Activated CD4-positive, alpha-beta memory T cell treated with anti-CD3 and anti-CD28 coated beads for 36 hours (primary cell): Measurements from ENCODE around the gene REEP6. TPM values are rescaled to one million over a fixed set of nuclear protein-coding genes. Genes with fewer than 3 reads are reported as not detected.
"Not testable (repeated sequence)": the region's sequence is repeated elsewhere in the genome, so short reads cannot be mapped to it uniquely, and the experiment has no call there.

Experiments
- CTCF ChIA-PET: fragments of 350-600 bp; sonication (Branson Sonifier 250); formaldehyde crosslinking; loops from one replicate; lab custom pipeline; 2021; ENCODE audit warnings: antibody characterized with exemption, inconsistent platforms; lab: Charles Lee
- POLR2A ChIA-PET: fragments of 350-600 bp; sonication (Branson Sonifier 250); formaldehyde crosslinking; loops from one replicate; lab custom pipeline; 2021; ENCODE audit warnings: antibody characterized with exemption; lab: Charles Lee
- DNase-seq: peaks from one replicate; pipeline ENCODE4 v3.0.0-alpha.2; 2020
- H3K27ac Mint-ChIP-seq: one replicate; pipeline ENCODE4 v1.8.0; 2021; ENCODE audit warnings: mixed read lengths
- H3K27me3 Mint-ChIP-seq: one replicate; pipeline ENCODE4 v1.8.0; 2021; ENCODE audit warnings: mixed read lengths
- H3K36me3 Mint-ChIP-seq: one replicate; pipeline ENCODE4 v1.8.0; 2021; ENCODE audit warnings: mixed read lengths
- H3K4me1 Mint-ChIP-seq: one replicate; pipeline ENCODE4 v1.8.0; 2021; ENCODE audit warnings: low read depth, mixed read lengths
- H3K4me3 Mint-ChIP-seq: one replicate; pipeline ENCODE4 v1.8.0; 2021; ENCODE audit warnings: mild to moderate bottlenecking, mixed read lengths
- H3K9me3 Mint-ChIP-seq: one replicate; pipeline ENCODE4 v1.8.0; 2021; ENCODE audit warnings: mixed read lengths
- intact Hi-C: fragments of 100-400 bp; cut with micrococcal nuclease; formaldehyde crosslinking; loops from one replicate; pipeline ENCODE4 v1.15.1; 2023
- total RNA-seq, 2 experiments: library from RNA; stranded (reverse); gene quantifications; one replicate each; pipeline ENCODE4 v1.2.3, GENCODE V29; 2021

The REEP6 gene
- total RNA-seq, 2 experiments from 2014 or later = 1.8 to 1.9 TPM

DNA sequence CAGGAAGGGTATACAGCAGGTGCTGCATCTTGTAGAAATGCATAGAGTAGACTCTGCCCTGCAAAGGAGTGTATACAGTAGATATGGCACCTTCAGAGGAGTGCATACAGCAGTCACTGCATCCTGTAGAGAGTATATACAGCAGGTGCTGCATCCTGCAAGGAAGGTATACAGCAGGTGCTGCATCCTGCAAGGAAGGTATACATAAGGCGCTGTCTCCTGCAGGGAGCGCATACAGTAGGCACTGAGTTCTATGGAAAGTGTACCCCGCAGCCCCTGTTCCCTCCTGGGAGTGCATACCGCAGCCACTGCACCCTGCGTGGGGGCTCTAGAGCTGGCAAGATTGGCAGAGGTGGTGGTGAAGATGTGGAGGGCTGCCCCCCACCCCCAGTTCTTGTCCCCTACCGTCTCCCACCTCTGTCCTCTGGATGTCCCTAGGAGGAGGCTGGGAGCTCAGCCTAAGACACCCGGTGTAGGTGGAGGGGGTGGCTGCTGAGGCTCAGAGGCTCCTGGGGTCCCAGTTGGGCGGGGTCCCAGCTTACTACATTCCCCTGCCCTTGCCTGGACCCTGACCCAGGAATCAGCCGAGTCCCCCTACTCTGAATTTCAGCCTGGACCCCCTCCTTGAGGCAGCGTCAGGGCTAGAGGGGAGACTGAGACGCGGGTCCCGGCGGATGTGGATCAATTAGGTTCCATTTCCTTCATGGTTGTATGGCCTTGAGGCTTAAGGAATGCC lies 24.2 kb downstream of the REEP6 start:
- Mint-ChIP-seq H3K4me1 (peaks cover 3% of the 10 kb centered on the region), H3K36me3 (no peaks in the 10 kb centered on the region), H3K4me3 (no peak overlapping the region), H3K27ac (no peak overlapping the region), H3K9me3 (no peaks in the 10 kb centered on the region), H3K27me3 (peaks cover 3% of the 10 kb centered on the region)
- CTCF ChIA-PET = interaction anchor here (0.9 kb wide), 2 partner anchors 71 to 271 kb away, joined by 3 read pairs; no protein-coding TSS in a partner anchor
- no peak for DNase-seq
- POLR2A ChIA-PET = no interaction called here
- intact Hi-C loops = loop anchor here (5.0 kb wide), 3 partner anchors 38 to 238 kb away; partner anchors contain the start of genes C19orf25 and FAM174C

DNA sequence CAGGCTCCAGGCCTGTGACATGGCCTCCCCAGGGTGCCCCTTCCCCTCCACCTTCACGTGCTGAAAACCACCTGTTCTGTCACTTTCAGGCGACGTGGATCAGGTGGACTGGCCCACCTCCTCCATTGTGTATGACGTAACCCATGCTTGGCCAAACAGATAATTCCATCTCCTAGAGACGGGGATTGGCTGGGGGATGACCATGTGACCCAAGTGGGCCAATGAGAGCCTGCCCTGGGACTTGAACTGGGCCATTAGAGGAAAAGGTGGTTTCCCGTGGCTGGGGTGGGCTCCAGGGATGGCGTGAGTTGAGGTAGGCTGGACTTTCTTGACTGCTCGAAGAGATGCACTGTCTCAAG lies 25.4 kb downstream of the REEP6 start:
- ChIA-PET POLR2A (no interaction called here), CTCF (no interaction called here)
- H3K4me3 Mint-ChIP-seq = no peak overlapping the region
- H3K27me3 Mint-ChIP-seq = peaks cover 3% of the 10 kb centered on the region
- intact Hi-C loops = no loop called here
- H3K4me1 Mint-ChIP-seq = peaks cover 3% of the 10 kb centered on the region
- H3K27ac Mint-ChIP-seq = no peak overlapping the region
- DNase-seq = no peak
- no peaks in the 10 kb centered on the region for H3K9me3 Mint-ChIP-seq
- H3K36me3 Mint-ChIP-seq = no peaks in the 10 kb centered on the region

DNA sequence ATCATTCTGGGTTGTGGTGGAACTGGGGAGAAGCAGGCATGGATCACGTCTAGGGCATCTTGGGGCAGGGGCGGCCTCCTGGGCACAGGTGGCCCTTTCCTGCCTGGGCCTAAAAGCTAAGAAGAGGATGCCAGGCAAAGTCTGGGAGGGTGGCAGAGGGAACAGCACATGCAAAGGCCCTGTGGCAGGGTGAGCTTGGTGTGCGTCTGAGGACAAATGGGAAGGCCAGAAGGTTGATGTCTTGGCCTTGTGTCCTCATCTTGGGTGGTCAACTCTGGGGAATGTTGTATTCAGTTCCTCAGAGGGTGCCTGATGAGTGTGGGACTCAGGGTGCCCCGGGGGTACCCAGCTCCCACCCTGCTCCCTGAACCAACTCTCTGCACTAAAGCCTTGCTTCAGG lies 27.5 kb downstream of the REEP6 start:
- no peaks in the 10 kb centered on the region for H3K36me3 Mint-ChIP-seq
- H3K9me3 Mint-ChIP-seq = no peaks in the 10 kb centered on the region
- H3K4me3 Mint-ChIP-seq = no peak overlapping the region
- ChIA-PET CTCF (no interaction called here), POLR2A (no interaction called here)
- H3K27me3 Mint-ChIP-seq = peaks cover 10% of the 10 kb centered on the region
- intact Hi-C loops = no loop called here
- no peaks in the 10 kb centered on the region for H3K4me1 Mint-ChIP-seq
- no peak for DNase-seq
- no peak overlapping the region for H3K27ac Mint-ChIP-seq

DNA sequence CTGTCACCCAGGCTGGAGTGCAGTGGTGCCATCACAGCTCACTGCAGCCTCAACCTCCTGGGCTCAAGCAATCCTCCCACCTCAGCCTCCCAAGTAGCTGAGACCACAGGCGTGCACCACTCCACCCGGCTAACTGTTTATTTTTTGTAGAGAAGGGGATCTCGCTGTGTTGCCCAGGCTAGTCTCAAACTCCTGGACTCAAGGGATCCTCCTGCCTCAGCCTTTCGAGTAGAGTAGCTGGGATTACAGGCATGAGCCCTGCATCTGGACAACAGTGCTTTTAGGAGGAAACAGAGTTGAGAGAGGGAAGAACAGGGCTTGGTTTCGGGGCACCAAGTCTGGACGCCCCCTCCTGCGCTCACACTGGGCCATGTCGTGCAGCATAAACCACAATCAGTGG lies 28.8 kb downstream of the REEP6 start:
- CTCF ChIA-PET = not testable (repeated sequence)

DNA sequence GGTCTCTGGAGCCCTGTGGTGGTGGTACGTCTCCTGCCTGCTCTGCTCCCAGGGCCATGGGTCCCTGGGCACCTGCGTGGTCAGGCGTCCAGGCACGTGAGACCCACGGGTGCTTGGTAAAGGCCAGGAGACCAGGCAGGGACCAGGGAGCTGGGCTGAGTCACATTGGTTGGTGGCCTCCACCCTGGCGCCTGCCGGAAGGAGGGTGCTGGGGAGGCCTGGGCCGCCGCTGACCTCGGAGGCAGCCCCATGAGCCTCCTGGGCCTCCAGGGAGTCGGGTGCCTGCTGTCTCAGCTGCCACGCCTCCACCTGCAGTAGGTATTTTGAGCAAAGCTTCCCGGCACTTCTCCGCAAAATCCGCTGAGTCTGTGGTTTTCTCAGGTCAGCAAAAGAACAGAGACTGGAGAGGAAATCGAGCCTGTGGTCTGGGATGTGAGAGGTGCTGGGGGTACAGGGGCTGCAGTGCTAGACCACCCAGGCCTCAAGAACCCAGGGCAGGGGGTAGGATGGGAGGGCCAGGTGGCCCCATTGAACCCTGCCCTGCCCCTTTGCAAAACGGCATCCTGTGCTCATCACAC lies 29.3 kb downstream of the REEP6 start:
- intact Hi-C loops = no loop called here
- DNase-seq = no peak
- ChIA-PET POLR2A (no interaction called here), CTCF (no interaction called here)
- Mint-ChIP-seq H3K36me3 (no peaks in the 10 kb centered on the region), H3K4me3 (no peak overlapping the region), H3K4me1 (peaks cover 7% of the 10 kb centered on the region), H3K9me3 (no peaks in the 10 kb centered on the region), H3K27ac (no peak overlapping the region), H3K27me3 (peaks cover 19% of the 10 kb centered on the region)

More for the DNA sequence above, 28.8 kb downstream of the REEP6 start:
- H3K27ac Mint-ChIP-seq, POLR2A ChIA-PET, H3K4me3 Mint-ChIP-seq, H3K9me3 Mint-ChIP-seq, intact Hi-C loops, H3K36me3 Mint-ChIP-seq, DNase-seq, H3K4me1 Mint-ChIP-seq: not testable (repeated sequence)
- peaks cover 15% of the 10 kb centered on the region for H3K27me3 Mint-ChIP-seq

DNA sequence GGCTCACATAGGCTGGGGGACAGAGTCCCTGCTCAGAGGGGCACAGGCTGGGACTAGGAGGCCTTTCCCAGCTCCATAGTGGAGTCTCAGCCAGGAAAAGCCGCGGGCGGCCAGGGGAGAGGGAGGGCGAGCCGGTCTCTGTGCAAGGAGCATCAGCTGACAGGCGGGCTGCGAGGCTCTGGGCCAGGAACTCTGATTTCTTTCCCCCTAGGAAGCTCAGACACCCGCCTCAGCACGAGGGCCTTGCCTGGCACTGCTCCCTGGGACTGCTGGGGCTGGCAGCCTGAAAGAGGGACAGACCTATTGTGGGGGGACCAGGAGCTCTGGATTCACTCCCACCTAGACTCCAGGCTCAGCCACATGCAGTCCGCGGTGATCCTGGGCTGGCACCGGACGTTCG lies 30.7 kb downstream of the REEP6 start:
- H3K4me1 Mint-ChIP-seq = peaks cover 7% of the 10 kb centered on the region
- H3K27me3 Mint-ChIP-seq = peaks cover 29% of the 10 kb centered on the region
- no peaks in the 10 kb centered on the region for H3K36me3 Mint-ChIP-seq
- intact Hi-C loops = no loop called here
- ChIA-PET POLR2A (no interaction called here), CTCF (interaction anchor here (1.4 kb wide), 1 partner anchor 24 kb away, joined by 4 read pairs; no protein-coding TSS in a partner anchor)
- H3K4me3 Mint-ChIP-seq = no peak overlapping the region
- no peaks in the 10 kb centered on the region for H3K9me3 Mint-ChIP-seq
- no peak for DNase-seq
- no peak overlapping the region for H3K27ac Mint-ChIP-seq

DNA sequence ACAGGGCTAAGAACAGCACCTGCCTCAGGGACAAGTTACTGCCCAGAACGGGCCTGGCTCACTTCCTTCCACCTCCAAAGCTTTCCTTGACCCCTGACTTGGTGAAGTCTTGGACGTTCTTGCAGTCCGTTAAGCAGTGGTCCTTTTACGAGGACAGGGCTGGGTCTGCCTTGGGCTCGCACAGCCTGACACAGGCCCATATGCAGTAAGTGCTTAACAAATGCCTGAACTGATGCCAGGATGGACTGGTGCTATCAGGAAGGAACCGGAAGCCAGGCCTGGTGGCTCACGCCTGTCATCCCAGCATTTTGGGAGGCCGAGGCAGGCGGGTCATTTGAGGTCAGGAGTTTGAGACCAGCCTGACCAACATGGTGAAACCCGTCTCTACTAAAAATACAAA lies 31.1 kb downstream of the REEP6 start:
- intact Hi-C loops = no loop called here
- Mint-ChIP-seq H3K9me3 (no peaks in the 10 kb centered on the region), H3K4me1 (peaks cover 7% of the 10 kb centered on the region), H3K4me3 (no peak overlapping the region), H3K36me3 (no peaks in the 10 kb centered on the region), H3K27ac (no peak overlapping the region), H3K27me3 (peaks cover 30% of the 10 kb centered on the region)
- DNase-seq = no peak
- POLR2A ChIA-PET = no interaction called here
- CTCF ChIA-PET = interaction anchor here (0.6 to 1.4 kb wide), 2 partner anchors 24 to 161 kb away, joined by 3 to 4 read pairs; no protein-coding TSS in a partner anchor

DNA sequence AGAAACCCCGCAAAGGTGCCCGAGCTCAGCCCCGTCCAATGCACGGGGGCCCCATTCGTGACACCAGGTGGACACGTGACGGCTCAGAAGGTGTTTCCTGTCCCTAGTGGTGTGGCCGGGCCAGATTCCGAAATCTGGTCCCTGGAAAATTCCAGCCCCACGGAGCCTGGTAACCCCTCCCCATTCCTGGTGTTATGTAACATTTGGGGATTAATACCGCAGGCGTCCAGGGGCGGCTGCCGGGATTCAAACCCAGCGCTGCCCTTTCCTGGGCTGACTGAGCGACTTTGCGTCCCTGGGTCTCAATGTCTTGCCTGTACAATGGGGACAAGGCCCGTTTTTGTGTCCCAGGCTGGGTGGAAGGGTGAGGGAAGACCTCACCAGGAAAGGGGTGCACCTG lies 31.9 kb downstream of the REEP6 start:
- ChIA-PET POLR2A (no interaction called here), CTCF (interaction anchor here (0.6 kb wide), 1 partner anchor 160 kb away, joined by 3 read pairs; no protein-coding TSS in a partner anchor)
- H3K27ac Mint-ChIP-seq = no peak overlapping the region
- peaks cover 37% of the 10 kb centered on the region for H3K27me3 Mint-ChIP-seq
- peaks cover 7% of the 10 kb centered on the region for H3K4me1 Mint-ChIP-seq
- no peak for DNase-seq
- H3K9me3 Mint-ChIP-seq = no peaks in the 10 kb centered on the region
- intact Hi-C loops = no loop called here
- H3K36me3 Mint-ChIP-seq = no peaks in the 10 kb centered on the region
- H3K4me3 Mint-ChIP-seq = no peak overlapping the region

DNA sequence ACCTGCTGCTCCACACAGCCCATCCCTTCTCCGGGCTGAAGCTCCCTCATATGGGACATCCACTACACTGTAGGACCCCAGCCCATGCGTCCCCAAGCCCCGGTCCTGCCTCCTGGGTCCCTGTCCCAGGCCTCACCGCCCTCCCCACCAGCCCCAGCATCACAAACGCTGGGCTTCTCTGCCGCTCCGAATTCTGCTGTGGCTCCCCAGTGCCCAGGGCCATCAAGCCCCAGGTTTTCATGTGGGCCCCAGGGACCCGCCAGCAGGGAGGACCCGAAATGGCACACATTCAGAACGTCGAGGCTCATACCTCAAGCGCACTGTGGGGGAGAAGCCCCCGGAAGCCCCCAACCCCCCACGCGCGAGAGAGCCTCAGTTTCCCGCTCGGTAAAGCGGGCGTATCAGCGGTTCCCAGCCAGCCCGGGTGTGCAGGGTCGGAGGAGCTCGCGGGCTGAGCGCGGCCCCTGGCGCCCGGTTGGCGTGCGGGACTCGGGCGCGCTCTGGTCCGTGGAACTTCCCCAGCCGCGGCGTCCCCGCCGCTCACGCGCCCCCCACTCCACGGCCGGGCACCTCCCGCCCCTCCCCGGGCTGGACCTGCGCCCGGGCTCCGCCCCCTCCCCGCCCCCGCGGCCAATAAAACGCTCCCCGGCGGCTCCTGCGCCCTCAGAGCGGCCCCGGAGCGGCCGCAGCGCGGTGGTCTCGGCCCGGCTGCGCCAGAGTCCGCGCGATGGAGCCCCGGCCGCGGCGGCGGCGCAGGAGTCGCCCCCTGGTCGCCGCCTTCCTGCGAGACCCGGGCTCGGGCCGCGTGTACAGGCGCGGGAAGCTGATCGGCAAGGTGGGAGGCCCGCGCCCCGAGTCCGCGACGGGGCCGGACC lies 32.7 kb downstream of the REEP6 start, which contains the start of gene PLK5:
PLK5 (plus strand) TSS at position 666 of the 875 bp plus-strand sequence. CDS start 2,920 bp downstream, outside the sequence.
- Mint-ChIP-seq H3K27me3 (peaks cover 37% of the 10 kb centered on the region), H3K27ac (no peak within 1 kb of the TSS), H3K36me3 (no peaks in the 10 kb centered on the region), H3K9me3 (no peaks in the 10 kb centered on the region), H3K4me3 (no peak within 1 kb of the TSS), H3K4me1 (peaks cover 7% of the 10 kb centered on the region)
- intact Hi-C loops = no loop called here
- DNase-seq = no peak
- ChIA-PET POLR2A (no interaction called here), CTCF (no interaction called here)

DNA sequence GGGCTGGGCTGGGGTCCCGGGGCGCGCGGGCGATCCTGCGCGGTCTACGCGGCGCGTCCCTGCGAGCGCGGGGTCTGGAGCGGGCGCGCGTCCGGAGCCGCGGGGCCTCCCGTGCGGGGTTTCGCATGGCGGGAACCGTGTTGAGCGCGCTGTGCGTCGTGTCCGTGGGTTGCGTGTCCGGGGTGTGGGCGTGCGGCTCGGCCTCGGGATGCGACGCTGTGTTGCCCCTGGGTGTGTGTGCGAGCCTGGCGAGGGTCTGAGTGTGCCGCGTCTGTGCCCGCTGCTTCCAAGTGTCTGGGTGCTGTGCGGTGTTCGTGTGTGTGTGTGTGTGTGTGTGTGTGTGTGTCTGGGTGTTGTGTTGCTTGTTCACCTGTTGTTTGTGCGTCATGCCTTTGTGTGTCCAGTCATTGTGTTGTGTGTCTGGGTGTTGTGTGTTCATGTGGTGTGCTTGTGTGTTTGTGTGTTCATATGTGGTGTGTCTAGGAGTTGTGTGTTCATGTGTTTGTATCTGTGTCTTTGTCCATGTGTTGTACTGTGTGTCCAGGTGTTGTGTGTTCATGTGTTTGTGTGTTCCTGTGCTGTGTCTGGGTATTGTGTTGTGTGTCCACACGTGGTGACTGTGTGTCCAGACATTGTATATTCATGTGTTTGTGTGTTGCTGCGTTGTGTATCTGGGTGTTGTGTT lies 33.4 kb downstream of the REEP6 start:
- ChIA-PET POLR2A (no interaction called here), CTCF (no interaction called here)
- Mint-ChIP-seq H3K27ac (no peak overlapping the region), H3K9me3 (no peaks in the 10 kb centered on the region), H3K36me3 (no peaks in the 10 kb centered on the region), H3K4me3 (no peak overlapping the region), H3K27me3 (peaks cover 37% of the 10 kb centered on the region), H3K4me1 (peaks cover 7% of the 10 kb centered on the region)
- DNase-seq = no peak
- intact Hi-C loops = no loop called here

DNA sequence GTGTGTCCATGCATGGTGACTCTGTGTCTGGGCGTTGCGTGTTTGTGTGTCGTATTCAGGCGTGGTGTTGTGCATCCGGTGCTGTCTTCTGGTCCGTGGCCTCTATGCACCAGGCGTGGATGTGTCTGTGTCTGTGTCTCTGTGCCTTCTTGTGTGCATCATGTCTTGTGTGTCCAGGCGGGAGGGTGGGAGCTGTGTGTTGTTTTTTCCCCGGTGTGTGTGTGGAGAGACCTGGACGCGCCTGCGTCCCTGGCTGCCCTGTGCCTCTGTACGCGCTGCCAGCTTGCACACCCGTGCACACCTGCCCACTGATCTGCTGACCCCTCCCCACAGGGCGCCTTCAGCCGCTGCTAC lies 34.0 kb downstream of the REEP6 start:
- intact Hi-C loops = no loop called here
- peaks cover 38% of the 10 kb centered on the region for H3K27me3 Mint-ChIP-seq
- CTCF ChIA-PET = no interaction called here

DNA sequence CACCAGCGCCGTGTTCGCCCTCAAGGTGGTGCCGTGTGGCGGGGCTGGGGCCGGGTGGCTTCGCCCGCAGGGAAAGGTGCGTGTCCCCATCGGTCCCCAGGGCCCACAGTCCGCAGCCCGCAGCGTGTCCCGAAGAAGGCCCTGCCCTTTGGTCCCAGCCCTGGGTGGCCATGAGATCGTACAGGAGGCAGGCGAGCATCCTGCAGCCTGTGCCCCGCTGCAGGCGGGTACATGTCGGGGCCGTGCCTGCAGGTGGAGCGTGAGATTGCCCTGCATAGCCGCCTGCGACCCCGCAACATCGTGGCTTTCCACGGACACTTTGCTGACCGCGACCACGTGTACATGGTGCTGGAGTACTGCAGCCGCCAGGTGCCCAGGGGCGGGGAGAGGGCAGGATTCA lies 34.4 kb downstream of the REEP6 start:
- Mint-ChIP-seq H3K27ac (no peak overlapping the region), H3K36me3 (no peaks in the 10 kb centered on the region), H3K4me1 (peaks cover 7% of the 10 kb centered on the region), H3K4me3 (no peak overlapping the region), H3K27me3 (peaks cover 40% of the 10 kb centered on the region), H3K9me3 (no peaks in the 10 kb centered on the region)
- DNase-seq = no peak
- intact Hi-C loops = no loop called here
- CTCF ChIA-PET = no interaction called here
- POLR2A ChIA-PET = no interaction called here

More for the DNA sequence above, 34.0 kb downstream of the REEP6 start:
- Mint-ChIP-seq H3K27ac (no peak overlapping the region), H3K4me3 (no peak overlapping the region), H3K9me3 (no peaks in the 10 kb centered on the region), H3K4me1 (peaks cover 7% of the 10 kb centered on the region), H3K36me3 (no peaks in the 10 kb centered on the region)
- POLR2A ChIA-PET = no interaction called here
- DNase-seq = no peak
